SIG-M5 treated with dmso at 0.1 percent for 504 hours (cell line): ENCODE data around the gene LPCAT2.

Source experiments
- DNase-seq: peaks from one replicate; lab custom pipeline; 2025; ENCODE audit not compliant: unreplicated experiment; lab: John Stamatoyannopoulos, UW

The LPCAT2 gene

GRCh38 chr16:55502801-55503366 is 6.0 kb upstream of the LPCAT2 start:
- DNase-seq: no peak

- no peak for DNase-seq
Measured at GRCh38 chr16:55503726-55504550, 4.9 kb upstream of the LPCAT2 start.

- no peak for DNase-seq
Measured at GRCh38 chr16:55505333-55506015, 3.4 kb upstream of the LPCAT2 start.

GRCh38 chr16:55506083-55506482 is 2.8 kb upstream of the LPCAT2 start:
- no peak for DNase-seq

- DNase-seq: no peak
Measured at GRCh38 chr16:55506708-55507107, 2.2 kb upstream of the LPCAT2 start.

GRCh38 chr16:55508271-55508921 is 476 bp upstream of the LPCAT2 start:
- peak; percentile 6 for DNase-seq

GRCh38 chr16:55510185-55510805 is 1.4 kb downstream of the LPCAT2 start:
- peak; percentile 69 for DNase-seq

GRCh38 chr16:55512941-55513340 is 4.1 kb downstream of the LPCAT2 start:
- no peak for DNase-seq

- no peak for DNase-seq
Measured at GRCh38 chr16:55513616-55514015, 4.7 kb downstream of the LPCAT2 start.

- DNase-seq: no peak
Measured at GRCh38 chr16:55515111-55515510, 6.2 kb downstream of the LPCAT2 start.

GRCh38 chr16:55521792-55522191 is 12.9 kb downstream of the LPCAT2 start:
- no peak for DNase-seq

GRCh38 chr16:55526441-55526840 is 17.6 kb downstream of the LPCAT2 start:
- no peak for DNase-seq

GRCh38 chr16:55527885-55528284 is 19.0 kb downstream of the LPCAT2 start:
- no peak for DNase-seq

GRCh38 chr16:55529018-55529417 is 20.1 kb downstream of the LPCAT2 start:
- DNase-seq: no peak

GRCh38 chr16:55530316-55530856 is 21.5 kb downstream of the LPCAT2 start:
- no peak for DNase-seq

GRCh38 chr16:55532227-55532626 is 23.4 kb downstream of the LPCAT2 start:
- no peak for DNase-seq

- DNase-seq: peak; percentile 51
Measured at GRCh38 chr16:55534756-55535155, 25.9 kb downstream of the LPCAT2 start.

GRCh38 chr16:55539049-55539448 is 30.2 kb downstream of the LPCAT2 start:
- DNase-seq: peak; percentile 75

GRCh38 chr16:55539488-55539887 is 30.6 kb downstream of the LPCAT2 start:
- no peak for DNase-seq

- no peak for DNase-seq
Measured at GRCh38 chr16:55540221-55540620, 31.3 kb downstream of the LPCAT2 start.
